Stimulated activated CD8-positive, alpha-beta memory T cell treated with anti-CD3 and anti-CD28 coated beads, Interleukin-4, amount 100 ng/mL, for 48 hours (primary cell): ENCODE measurements around the gene EFCC1.
"Not testable (repeated sequence)": the region's sequence is repeated elsewhere in the genome, so short reads cannot be mapped to it uniquely, and the experiment has no call there.

Source experiments
- DNase-seq: peaks from one replicate; pipeline ENCODE4 v3.0.0-alpha.2; 2020

The EFCC1 gene

DNA sequence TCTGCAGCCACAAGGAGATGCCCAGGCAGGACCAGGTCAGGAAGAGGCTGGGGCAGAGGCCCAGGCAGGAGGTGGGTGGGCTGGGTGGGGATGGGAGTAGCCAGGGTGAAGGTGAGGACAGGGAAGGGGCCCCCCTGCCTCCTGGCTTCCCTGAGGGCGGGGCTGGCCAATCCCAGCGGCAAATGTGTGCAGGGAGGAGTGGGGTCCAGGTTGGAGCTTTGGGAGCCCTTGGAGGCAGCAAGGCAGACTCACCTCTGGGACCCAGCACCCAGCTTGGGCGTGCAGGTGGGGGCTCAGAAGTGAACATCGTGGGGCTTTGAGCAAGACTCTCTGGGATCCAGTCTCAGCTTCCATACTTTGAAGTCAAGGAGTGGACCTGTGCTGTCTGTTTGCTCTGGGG, 84.7 kb downstream of the EFCC1 start:
- DNase-seq = no peak

DNA sequence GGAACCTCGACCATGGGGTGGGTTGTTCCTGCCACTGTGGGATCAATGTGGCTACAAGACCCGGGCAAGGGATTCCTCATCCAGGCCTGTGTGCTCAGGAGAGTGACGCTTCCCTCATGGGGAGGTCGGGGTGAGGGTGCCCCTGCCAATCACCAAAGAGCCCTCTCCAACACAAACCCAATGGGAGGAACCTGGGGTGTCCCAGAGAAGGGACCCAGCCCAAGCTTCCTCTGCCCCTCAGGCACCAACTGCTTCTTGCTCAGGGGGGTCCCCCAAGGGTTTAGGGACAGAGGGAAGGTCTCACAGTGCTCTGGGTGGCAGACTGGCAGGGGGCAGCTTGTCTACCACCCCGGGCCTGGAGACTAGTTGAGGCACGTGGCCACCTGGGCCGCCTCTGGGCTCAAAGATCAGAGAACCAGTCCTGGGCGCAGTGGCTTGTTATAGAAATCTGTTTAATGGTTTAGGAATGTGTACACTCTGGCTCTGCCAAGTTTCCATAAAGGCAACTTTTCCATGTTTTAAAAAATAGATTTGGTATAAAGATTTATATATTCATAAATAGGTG, 86.1 kb downstream of the EFCC1 start:
- DNase-seq = no peak

DNA sequence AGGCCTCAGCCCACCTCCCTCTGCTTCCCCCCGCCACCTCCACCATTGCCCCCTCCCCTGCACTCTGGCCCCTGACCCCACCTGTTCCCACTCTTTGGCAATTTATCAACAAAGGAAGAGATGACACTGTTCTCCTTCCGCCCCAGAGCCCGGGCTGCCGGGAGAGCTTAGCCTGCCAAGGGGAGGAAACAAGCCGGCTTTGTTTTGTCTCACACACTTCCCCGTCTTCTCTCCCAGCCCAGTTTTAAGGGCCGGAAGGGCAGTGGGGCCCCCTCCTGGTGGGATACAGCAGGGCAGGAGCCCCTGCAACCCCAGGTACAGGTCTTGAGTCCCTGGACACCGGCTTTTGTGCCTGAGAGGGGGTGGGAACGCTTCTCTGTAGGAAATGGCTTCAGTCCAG, 86.8 kb downstream of the EFCC1 start:
- not testable (repeated sequence) for DNase-seq

DNA sequence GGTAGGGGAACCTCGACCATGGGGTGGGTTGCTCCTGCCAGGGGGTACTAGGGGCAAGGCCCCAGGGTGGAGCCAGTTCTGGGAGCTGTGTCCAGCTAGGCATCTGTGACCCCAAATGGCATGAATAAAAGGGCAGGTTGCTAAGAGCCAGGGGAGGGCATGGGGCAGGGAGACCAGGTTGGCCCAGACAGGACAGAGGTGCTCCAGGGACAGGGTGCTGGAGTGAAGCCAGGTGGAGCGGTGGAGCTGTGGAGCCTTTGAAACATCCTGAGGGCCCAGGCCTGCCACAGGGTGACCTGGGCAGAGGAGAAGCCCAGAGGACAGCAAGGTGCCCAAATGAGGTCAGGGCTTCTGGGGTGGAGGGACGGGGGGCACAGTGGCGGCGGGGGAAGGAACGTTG, 87.2 kb downstream of the EFCC1 start:
- DNase-seq = not testable (repeated sequence)
